ENCODE results near the gene TRHDE.

Gene TRHDE

GRCh38 chr12:72485017-72485701, 213.0 kb downstream of the TRHDE start:
- Histone ChIP-seq H3K9me3 (ENCODE audit: control insufficient read depth in 1 of 2, low read length in 2 of 2) (peaks cover 0 to 9% of the 10 kb centered on the region in 2 donors), H3K4me3 (ENCODE audit: low read depth in 1 of 2, low read length in 2 of 2) (no peak overlapping the region), H3K27me3 (ENCODE audit: control insufficient read depth in 1 of 2, insufficient read depth in 2 of 2, low read length in 2 of 2) (no peaks in the 10 kb centered on the region), H3K27ac (ENCODE audit: low read depth, low read length) (no peak overlapping the region), H3K36me3 (ENCODE audit: control insufficient read depth in 1 of 2, insufficient read depth in 2 of 2, low read length in 2 of 2) (peaks cover 0 to 5% of the 10 kb centered on the region in 2 donors), H3K9ac (ENCODE audit: low read depth in 1 of 2, low read length in 2 of 2) (no peak overlapping the region), H3K4me1 (ENCODE audit: control insufficient read depth in 1 of 2, insufficient read depth in 2 of 2, low read length in 2 of 2) (no peaks in the 10 kb centered on the region)

GRCh38 chr12:72491426-72491825, 219.3 kb downstream of the TRHDE start:
- Histone ChIP-seq H3K36me3 (ENCODE audit: control insufficient read depth in 1 of 2, insufficient read depth in 2 of 2, low read length in 2 of 2) (no peaks in the 10 kb centered on the region), H3K9ac (ENCODE audit: low read depth in 1 of 2, low read length in 2 of 2) (no peak overlapping the region), H3K9me3 (ENCODE audit: control insufficient read depth in 1 of 2, low read length in 2 of 2) (peaks cover 0 to 3% of the 10 kb centered on the region in 2 donors), H3K27ac (ENCODE audit: low read depth, low read length) (no peak overlapping the region), H3K4me1 (ENCODE audit: control insufficient read depth in 1 of 2, insufficient read depth in 2 of 2, low read length in 2 of 2) (no peaks in the 10 kb centered on the region), H3K4me3 (ENCODE audit: low read depth in 1 of 2, low read length in 2 of 2) (no peak overlapping the region), H3K27me3 (ENCODE audit: control insufficient read depth in 1 of 2, insufficient read depth in 2 of 2, low read length in 2 of 2) (no peaks in the 10 kb centered on the region)

GRCh38 chr12:72493407-72493806, 221.2 kb downstream of the TRHDE start:
- Histone ChIP-seq H3K27me3 (ENCODE audit: control insufficient read depth in 1 of 2, insufficient read depth in 2 of 2, low read length in 2 of 2) (no peaks in the 10 kb centered on the region), H3K27ac (ENCODE audit: low read depth, low read length) (no peak overlapping the region), H3K9me3 (ENCODE audit: control insufficient read depth in 1 of 2, low read length in 2 of 2) (no peaks in the 10 kb centered on the region), H3K4me3 (ENCODE audit: low read depth in 1 of 2, low read length in 2 of 2) (no peak overlapping the region), H3K36me3 (ENCODE audit: control insufficient read depth in 1 of 2, insufficient read depth in 2 of 2, low read length in 2 of 2) (no peaks in the 10 kb centered on the region), H3K4me1 (ENCODE audit: control insufficient read depth in 1 of 2, insufficient read depth in 2 of 2, low read length in 2 of 2) (no peaks in the 10 kb centered on the region), H3K9ac (ENCODE audit: low read depth in 1 of 2, low read length in 2 of 2) (no peak overlapping the region)

- Histone ChIP-seq H3K4me1 (ENCODE audit: control insufficient read depth in 1 of 2, insufficient read depth in 2 of 2, low read length in 2 of 2) (no peaks in the 10 kb centered on the region), H3K9ac (ENCODE audit: low read depth in 1 of 2, low read length in 2 of 2) (no peak overlapping the region), H3K36me3 (ENCODE audit: control insufficient read depth in 1 of 2, insufficient read depth in 2 of 2, low read length in 2 of 2) (no peaks in the 10 kb centered on the region), H3K9me3 (ENCODE audit: control insufficient read depth in 1 of 2, low read length in 2 of 2) (no peaks in the 10 kb centered on the region), H3K27ac (ENCODE audit: low read depth, low read length) (no peak overlapping the region), H3K27me3 (ENCODE audit: control insufficient read depth in 1 of 2, insufficient read depth in 2 of 2, low read length in 2 of 2) (no peaks in the 10 kb centered on the region), H3K4me3 (ENCODE audit: low read depth in 1 of 2, low read length in 2 of 2) (no peak overlapping the region)
Observed at GRCh38 chr12:72498354-72498753, 226.2 kb downstream of the TRHDE start.

GRCh38 chr12:72499244-72499643, 227.1 kb downstream of the TRHDE start:
- H3K9ac ChIP-seq (ENCODE audit: low read depth in 1 of 2, low read length in 2 of 2) = no peak overlapping the region
- no peaks in the 10 kb centered on the region for H3K27me3 ChIP-seq (ENCODE audit: control insufficient read depth in 1 of 2, insufficient read depth in 2 of 2, low read length in 2 of 2)
- H3K4me1 ChIP-seq (ENCODE audit: control insufficient read depth in 1 of 2, insufficient read depth in 2 of 2, low read length in 2 of 2) = no peaks in the 10 kb centered on the region
- no peak overlapping the region for H3K4me3 ChIP-seq (ENCODE audit: low read depth in 1 of 2, low read length in 2 of 2)
- no peaks in the 10 kb centered on the region for H3K9me3 ChIP-seq (ENCODE audit: control insufficient read depth in 1 of 2, low read length in 2 of 2)
- no peaks in the 10 kb centered on the region for H3K36me3 ChIP-seq (ENCODE audit: control insufficient read depth in 1 of 2, insufficient read depth in 2 of 2, low read length in 2 of 2)
- H3K27ac ChIP-seq (ENCODE audit: low read depth, low read length) = no peak overlapping the region

- Histone ChIP-seq H3K9me3 (ENCODE audit: control insufficient read depth in 1 of 2, low read length in 2 of 2) (no peaks in the 10 kb centered on the region), H3K9ac (ENCODE audit: low read depth in 1 of 2, low read length in 2 of 2) (no peak overlapping the region), H3K4me1 (ENCODE audit: control insufficient read depth in 1 of 2, insufficient read depth in 2 of 2, low read length in 2 of 2) (no peaks in the 10 kb centered on the region), H3K27ac (ENCODE audit: low read depth, low read length) (no peak overlapping the region), H3K36me3 (ENCODE audit: control insufficient read depth in 1 of 2, insufficient read depth in 2 of 2, low read length in 2 of 2) (no peaks in the 10 kb centered on the region), H3K4me3 (ENCODE audit: low read depth in 1 of 2, low read length in 2 of 2) (no peak overlapping the region), H3K27me3 (ENCODE audit: control insufficient read depth in 1 of 2, insufficient read depth in 2 of 2, low read length in 2 of 2) (no peaks in the 10 kb centered on the region)
Observed at GRCh38 chr12:72502546-72502945, 230.4 kb downstream of the TRHDE start.

- Histone ChIP-seq H3K4me3 (ENCODE audit: low read depth in 1 of 2, low read length in 2 of 2) (no peak overlapping the region), H3K36me3 (ENCODE audit: control insufficient read depth in 1 of 2, insufficient read depth in 2 of 2, low read length in 2 of 2) (no peaks in the 10 kb centered on the region), H3K4me1 (ENCODE audit: control insufficient read depth in 1 of 2, insufficient read depth in 2 of 2, low read length in 2 of 2) (no peaks in the 10 kb centered on the region), H3K9ac (ENCODE audit: low read depth in 1 of 2, low read length in 2 of 2) (no peak overlapping the region), H3K9me3 (ENCODE audit: control insufficient read depth in 1 of 2, low read length in 2 of 2) (no peaks in the 10 kb centered on the region), H3K27me3 (ENCODE audit: control insufficient read depth in 1 of 2, insufficient read depth in 2 of 2, low read length in 2 of 2) (no peaks in the 10 kb centered on the region), H3K27ac (ENCODE audit: low read depth, low read length) (no peak overlapping the region)
Observed at GRCh38 chr12:72505227-72505626, 233.1 kb downstream of the TRHDE start.

GRCh38 chr12:72509891-72510290, 237.7 kb downstream of the TRHDE start:
- Histone ChIP-seq H3K27ac (ENCODE audit: low read depth, low read length) (no peak overlapping the region), H3K36me3 (ENCODE audit: control insufficient read depth in 1 of 2, insufficient read depth in 2 of 2, low read length in 2 of 2) (no peaks in the 10 kb centered on the region), H3K27me3 (ENCODE audit: control insufficient read depth in 1 of 2, insufficient read depth in 2 of 2, low read length in 2 of 2) (no peaks in the 10 kb centered on the region), H3K4me3 (ENCODE audit: low read depth in 1 of 2, low read length in 2 of 2) (no peak overlapping the region), H3K9me3 (ENCODE audit: control insufficient read depth in 1 of 2, low read length in 2 of 2) (no peaks in the 10 kb centered on the region), H3K4me1 (ENCODE audit: control insufficient read depth in 1 of 2, insufficient read depth in 2 of 2, low read length in 2 of 2) (no peaks in the 10 kb centered on the region), H3K9ac (ENCODE audit: low read depth in 1 of 2, low read length in 2 of 2) (no peak overlapping the region)

GRCh38 chr12:72510772-72511171, 238.6 kb downstream of the TRHDE start:
- Histone ChIP-seq H3K4me1 (ENCODE audit: control insufficient read depth in 1 of 2, insufficient read depth in 2 of 2, low read length in 2 of 2) (no peaks in the 10 kb centered on the region), H3K9me3 (ENCODE audit: control insufficient read depth in 1 of 2, low read length in 2 of 2) (no peaks in the 10 kb centered on the region), H3K9ac (ENCODE audit: low read depth in 1 of 2, low read length in 2 of 2) (no peak overlapping the region), H3K27ac (ENCODE audit: low read depth, low read length) (no peak overlapping the region), H3K27me3 (ENCODE audit: control insufficient read depth in 1 of 2, insufficient read depth in 2 of 2, low read length in 2 of 2) (no peaks in the 10 kb centered on the region), H3K36me3 (ENCODE audit: control insufficient read depth in 1 of 2, insufficient read depth in 2 of 2, low read length in 2 of 2) (no peaks in the 10 kb centered on the region), H3K4me3 (ENCODE audit: low read depth in 1 of 2, low read length in 2 of 2) (no peak overlapping the region)

- Histone ChIP-seq H3K36me3 (ENCODE audit: control insufficient read depth in 1 of 2, insufficient read depth in 2 of 2, low read length in 2 of 2) (no peaks in the 10 kb centered on the region), H3K9me3 (ENCODE audit: control insufficient read depth in 1 of 2, low read length in 2 of 2) (no peaks in the 10 kb centered on the region), H3K9ac (ENCODE audit: low read depth in 1 of 2, low read length in 2 of 2) (no peak overlapping the region), H3K4me3 (ENCODE audit: low read depth in 1 of 2, low read length in 2 of 2) (no peak overlapping the region), H3K27me3 (ENCODE audit: control insufficient read depth in 1 of 2, insufficient read depth in 2 of 2, low read length in 2 of 2) (no peaks in the 10 kb centered on the region), H3K27ac (ENCODE audit: low read depth, low read length) (no peak overlapping the region), H3K4me1 (ENCODE audit: control insufficient read depth in 1 of 2, insufficient read depth in 2 of 2, low read length in 2 of 2) (no peaks in the 10 kb centered on the region)
Observed at GRCh38 chr12:72511498-72511897, 239.3 kb downstream of the TRHDE start.

GRCh38 chr12:72511906-72512305, 239.7 kb downstream of the TRHDE start:
- H3K9ac ChIP-seq (ENCODE audit: low read depth in 1 of 2, low read length in 2 of 2) = no peak overlapping the region
- no peak overlapping the region for H3K27ac ChIP-seq (ENCODE audit: low read depth, low read length)
- H3K4me1 ChIP-seq (ENCODE audit: control insufficient read depth in 1 of 2, insufficient read depth in 2 of 2, low read length in 2 of 2) = no peaks in the 10 kb centered on the region
- no peaks in the 10 kb centered on the region for H3K27me3 ChIP-seq (ENCODE audit: control insufficient read depth in 1 of 2, insufficient read depth in 2 of 2, low read length in 2 of 2)
- no peaks in the 10 kb centered on the region for H3K36me3 ChIP-seq (ENCODE audit: control insufficient read depth in 1 of 2, insufficient read depth in 2 of 2, low read length in 2 of 2)
- no peak overlapping the region for H3K4me3 ChIP-seq (ENCODE audit: low read depth in 1 of 2, low read length in 2 of 2)
- no peaks in the 10 kb centered on the region for H3K9me3 ChIP-seq (ENCODE audit: control insufficient read depth in 1 of 2, low read length in 2 of 2)

Data from duodenal mucosa (tissue), 2 donors.